SU-DHL-6 (cell line): ENCODE results near the gene KDM5B.

Experiments used
- EZH2phosphoT487 ChIP-seq: fragments of 200-600 bp; sonication (generic), shearing (Covaris generic); conservative IDR thresholded peaks from 2 replicates; pipeline ENCODE4 v1.6.1; 2018; ENCODE audit warnings: mild to moderate bottlenecking, antibody characterized with exemption, low read length, moderate library complexity, mixed read lengths
- TF ChIP-seq, protein P1 (sequence below): fragments of 200-600 bp; sonication (generic); IDR thresholded peaks from one replicate; pipeline ENCODE4 v1.5.1; 2017; ENCODE audit warnings: antibody characterized with exemption, mild to moderate bottlenecking, low read length, moderate library complexity; ENCODE audit not compliant: insufficient read depth, poor library complexity, severe bottlenecking

- TF ChIP-seq, protein P1, sequence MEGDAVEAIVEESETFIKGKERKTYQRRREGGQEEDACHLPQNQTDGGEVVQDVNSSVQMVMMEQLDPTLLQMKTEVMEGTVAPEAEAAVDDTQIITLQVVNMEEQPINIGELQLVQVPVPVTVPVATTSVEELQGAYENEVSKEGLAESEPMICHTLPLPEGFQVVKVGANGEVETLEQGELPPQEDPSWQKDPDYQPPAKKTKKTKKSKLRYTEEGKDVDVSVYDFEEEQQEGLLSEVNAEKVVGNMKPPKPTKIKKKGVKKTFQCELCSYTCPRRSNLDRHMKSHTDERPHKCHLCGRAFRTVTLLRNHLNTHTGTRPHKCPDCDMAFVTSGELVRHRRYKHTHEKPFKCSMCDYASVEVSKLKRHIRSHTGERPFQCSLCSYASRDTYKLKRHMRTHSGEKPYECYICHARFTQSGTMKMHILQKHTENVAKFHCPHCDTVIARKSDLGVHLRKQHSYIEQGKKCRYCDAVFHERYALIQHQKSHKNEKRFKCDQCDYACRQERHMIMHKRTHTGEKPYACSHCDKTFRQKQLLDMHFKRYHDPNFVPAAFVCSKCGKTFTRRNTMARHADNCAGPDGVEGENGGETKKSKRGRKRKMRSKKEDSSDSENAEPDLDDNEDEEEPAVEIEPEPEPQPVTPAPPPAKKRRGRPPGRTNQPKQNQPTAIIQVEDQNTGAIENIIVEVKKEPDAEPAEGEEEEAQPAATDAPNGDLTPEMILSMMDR: no peak
- no peak for TF ChIP-seq EZH2phosphoT487
Measured at GRCh38 chr1:202702088-202702487, 106.1 kb downstream of the KDM5B start.
